Fibroblast of lung (primary cell): Measurements from ENCODE around the gene GOT2. TPM values are rescaled to one million over a fixed set of nuclear protein-coding genes. Genes with fewer than 3 reads are reported as not detected.

Experiments used
- DNase-seq, 2 donors: peaks; one replicate each; pipeline versions ENCODE4 v3.0.0 to v3.0.0-alpha.2; 2010; ENCODE audit warnings: low read depth in 2 of 2
- H2AFZ ChIP-seq: 2 replicates; pipeline ENCODE4 v1.5.1; 2012; ENCODE audit warnings: low read length, control low read depth, inconsistent platforms
- H3K27ac ChIP-seq: 2 replicates; pipeline ENCODE4 v1.5.1; 2011; ENCODE audit warnings: low read length, control low read depth; ENCODE audit not compliant: insufficient read depth
- H3K27me3 ChIP-seq: 2 replicates; pipeline ENCODE4 v1.5.1; 2011; ENCODE audit warnings: mild to moderate bottlenecking, low read length; ENCODE audit not compliant: control insufficient read depth, insufficient read depth
- H3K36me3 ChIP-seq: 2 replicates; pipeline ENCODE4 v1.5.1; 2011; ENCODE audit warnings: low read length; ENCODE audit not compliant: control insufficient read depth, insufficient read depth
- H3K4me1 ChIP-seq: 2 replicates; pipeline ENCODE4 v1.5.1; 2011; ENCODE audit warnings: low read length; ENCODE audit not compliant: control insufficient read depth, insufficient read depth; ENCODE audit errors: extremely low read depth
- H3K4me2 ChIP-seq: 2 replicates; pipeline ENCODE4 v1.5.1; 2011; ENCODE audit warnings: low read length, control low read depth; ENCODE audit not compliant: insufficient read depth; ENCODE audit errors: extremely low read depth
- H3K4me3 ChIP-seq, 4 experiments: fragments of 200-600 bp in 1 of 4; sonication (generic) in 1 of 4; replicated peaks in 1 of 4; 2 replicates each; pipeline ENCODE4 v1.5.1; 2011 to 2016; ENCODE audit warnings: low read length in 4 of 4, low read depth in 3 of 4, mild to moderate bottlenecking in 3 of 4, control low read depth in 2 of 4, inconsistent platforms in 1 of 4, mixed read lengths in 1 of 4; ENCODE audit not compliant: insufficient read depth in 1 of 4; ENCODE audit errors: control extremely low read depth in 1 of 4
- H3K79me2 ChIP-seq: 2 replicates; pipeline ENCODE4 v1.5.1; 2012; ENCODE audit warnings: mild to moderate bottlenecking, low read length, inconsistent platforms; ENCODE audit not compliant: control insufficient read depth, insufficient read depth
- H3K9ac ChIP-seq: 2 replicates; pipeline ENCODE4 v1.5.1; 2011; ENCODE audit warnings: mild to moderate bottlenecking, low read length, control low read depth; ENCODE audit not compliant: insufficient read depth
- H3K9me3 ChIP-seq: 2 replicates; pipeline ENCODE4 v1.5.1; 2012; ENCODE audit warnings: low read depth, low read length; ENCODE audit not compliant: control insufficient read depth, insufficient read depth
- H4K20me1 ChIP-seq: 2 replicates; pipeline ENCODE4 v1.5.1; 2011; ENCODE audit warnings: low read length; ENCODE audit not compliant: control insufficient read depth, insufficient read depth; ENCODE audit errors: extremely low read depth
- CTCF ChIP-seq, 2 donors: IDR thresholded peaks in 1 of 2; conservative IDR thresholded peaks in 1 of 2; 1 replicate in 1 of 2; 2 replicates in 1 of 2; pipeline ENCODE4 v1.5.1; 2011 to 2012; ENCODE audit warnings: low read length in 2 of 2, control low read depth in 1 of 2, inconsistent platforms in 1 of 2, low read depth in 1 of 2, mild to moderate bottlenecking in 1 of 2
- EZH2 ChIP-seq: IDR thresholded peaks from 2 replicates; pipeline ENCODE4 v1.5.1; 2012; ENCODE audit warnings: low read length, control low read depth, mild to moderate bottlenecking; ENCODE audit errors: missing control alignments
- polyA plus RNA-seq, 2 donors: library from polyadenylated mRNA; depleted of rRNA in 1 of 2; stranded (reverse) in 1 of 2; unstranded in 1 of 2; fragments of >200 nt; gene quantifications; 2 replicates each; pipeline ENCODE4 v1.2.1, GENCODE V29; 2011 to 2012; ENCODE audit warnings: missing spikeins in 1 of 2
- total RNA-seq: library from RNA; depleted of rRNA; stranded (reverse); fragments of >200 nt; gene quantifications from 2 replicates; pipeline ENCODE4 v1.2.1, GENCODE V29; 2014

Gene GOT2
- total and polyA plus RNA-seq, 2 donors (not counting 1 experiment from before 2014, with no cell fraction given): 39.3 to 53.9 TPM

- Histone ChIP-seq H2AFZ (no peak overlapping the region), H3K27ac (no peak overlapping the region)
- peak; percentile 64 to 74 for DNase-seq
These were observed 22.0 kb upstream of the GOT2 start for GRCh38 chr16:58755989-58756649.

GRCh38 chr16:58753711-58754134 lies 19.6 kb upstream of the GOT2 start:
- Histone ChIP-seq H3K9me3 (no peaks in the 10 kb centered on the region), H3K4me2 (no peak overlapping the region), H3K36me3 (no peaks in the 10 kb centered on the region), H3K9ac (no peak overlapping the region), H4K20me1 (no peaks in the 10 kb centered on the region), H3K27ac (no peak overlapping the region), H3K4me1 (no peaks in the 10 kb centered on the region), H3K79me2 (no peaks in the 10 kb centered on the region), H3K4me3 (no peak overlapping the region), H2AFZ (no peak overlapping the region), H3K27me3 (peaks cover 8% of the 10 kb centered on the region)
- TF ChIP-seq CTCF (conservative IDR thresholded peaks at IDR 0.05 in 1 of 2, IDR thresholded peaks at IDR 0.05 in 1 of 2; ENCODE audit: low read depth in 1 of 2, low read length in 2 of 2) (no peak), EZH2 (no peak)
- DNase-seq: no peak

More at GRCh38 chr16:58755989-58756649, 22.0 kb upstream of the GOT2 start:
- Histone ChIP-seq H3K4me3 (no peak overlapping the region), H3K36me3 (no peaks in the 10 kb centered on the region), H4K20me1 (no peaks in the 10 kb centered on the region), H3K27me3 (peaks cover 8% of the 10 kb centered on the region), H3K4me1 (no peaks in the 10 kb centered on the region), H3K9me3 (no peaks in the 10 kb centered on the region), H3K9ac (no peak overlapping the region), H3K4me2 (no peak overlapping the region), H3K79me2 (no peaks in the 10 kb centered on the region)
- TF ChIP-seq EZH2 (no peak), CTCF (conservative IDR thresholded peaks at IDR 0.05 in 1 of 2, IDR thresholded peaks at IDR 0.05 in 1 of 2; ENCODE audit: low read depth in 1 of 2, low read length in 2 of 2) (peak; percentile 63 to 80)

GRCh38 chr16:58744497-58744896 lies 10.4 kb upstream of the GOT2 start:
- Histone ChIP-seq H3K27me3 (no peaks in the 10 kb centered on the region), H4K20me1 (no peaks in the 10 kb centered on the region), H3K4me2 (no peak overlapping the region), H3K4me3 (no peak overlapping the region), H3K27ac (no peak overlapping the region), H3K9ac (no peak overlapping the region), H2AFZ (no peak overlapping the region), H3K36me3 (no peaks in the 10 kb centered on the region), H3K9me3 (no peaks in the 10 kb centered on the region), H3K79me2 (no peaks in the 10 kb centered on the region), H3K4me1 (no peaks in the 10 kb centered on the region)
- no peak for TF ChIP-seq CTCF (conservative IDR thresholded peaks at IDR 0.05 in 1 of 2, IDR thresholded peaks at IDR 0.05 in 1 of 2; ENCODE audit: low read depth in 1 of 2, low read length in 2 of 2)
- no peak for TF ChIP-seq EZH2
- no peak for DNase-seq
